WTC11 (cell line): Measurements from ENCODE around the gene SHKBP1.

Source experiments
- MLX ChIP-seq: sonication (generic); formaldehyde crosslinking; IDR thresholded peaks from 2 replicates; pipeline ENCODE4 v1.8.1; 2023; ENCODE audit warnings: mild to moderate bottlenecking, missing genetic modification reagents, moderate library complexity
- TF ChIP-seq, protein P1 (sequence below): fragments of 200-600 bp; IDR thresholded peaks from 2 replicates; pipeline ENCODE4 v1.8.0; 2022; ENCODE audit warnings: antibody characterized with exemption

GRCh38 chr19:40560092-40560507, 16.6 kb upstream of the SHKBP1 start:
- TF ChIP-seq MLX (CRISPR knock-in tag) = no peak
- TF ChIP-seq, protein P1, sequence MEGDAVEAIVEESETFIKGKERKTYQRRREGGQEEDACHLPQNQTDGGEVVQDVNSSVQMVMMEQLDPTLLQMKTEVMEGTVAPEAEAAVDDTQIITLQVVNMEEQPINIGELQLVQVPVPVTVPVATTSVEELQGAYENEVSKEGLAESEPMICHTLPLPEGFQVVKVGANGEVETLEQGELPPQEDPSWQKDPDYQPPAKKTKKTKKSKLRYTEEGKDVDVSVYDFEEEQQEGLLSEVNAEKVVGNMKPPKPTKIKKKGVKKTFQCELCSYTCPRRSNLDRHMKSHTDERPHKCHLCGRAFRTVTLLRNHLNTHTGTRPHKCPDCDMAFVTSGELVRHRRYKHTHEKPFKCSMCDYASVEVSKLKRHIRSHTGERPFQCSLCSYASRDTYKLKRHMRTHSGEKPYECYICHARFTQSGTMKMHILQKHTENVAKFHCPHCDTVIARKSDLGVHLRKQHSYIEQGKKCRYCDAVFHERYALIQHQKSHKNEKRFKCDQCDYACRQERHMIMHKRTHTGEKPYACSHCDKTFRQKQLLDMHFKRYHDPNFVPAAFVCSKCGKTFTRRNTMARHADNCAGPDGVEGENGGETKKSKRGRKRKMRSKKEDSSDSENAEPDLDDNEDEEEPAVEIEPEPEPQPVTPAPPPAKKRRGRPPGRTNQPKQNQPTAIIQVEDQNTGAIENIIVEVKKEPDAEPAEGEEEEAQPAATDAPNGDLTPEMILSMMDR = no peak
